Muscle layer of colon (tissue), 2 donors: ENCODE results near the gene CRADD.

Source experiments
- H3K27ac ChIP-seq: one replicate; pipeline ENCODE4 v1.7.0; 2013; ENCODE audit warnings: low read depth, mild to moderate bottlenecking, low read length, moderate library complexity
- H3K27me3 ChIP-seq, 2 donors: one replicate each; pipeline ENCODE4 v1.7.0; 2013; ENCODE audit warnings: low read length in 2 of 2, mild to moderate bottlenecking in 2 of 2; ENCODE audit not compliant: insufficient read depth in 2 of 2, control insufficient read depth in 1 of 2
- H3K36me3 ChIP-seq: one replicate; pipeline ENCODE4 v1.7.0; 2013; ENCODE audit warnings: mild to moderate bottlenecking, low read length; ENCODE audit not compliant: insufficient read depth
- H3K4me1 ChIP-seq: one replicate; pipeline ENCODE4 v1.7.0; 2013; ENCODE audit warnings: mild to moderate bottlenecking, low read length; ENCODE audit not compliant: insufficient read depth
- H3K4me3 ChIP-seq, 2 donors: one replicate each; pipeline ENCODE4 v1.7.0; 2013; ENCODE audit warnings: low read length in 2 of 2, low read depth in 1 of 2, mild to moderate bottlenecking in 1 of 2, moderate library complexity in 1 of 2
- H3K9ac ChIP-seq: one replicate; pipeline ENCODE4 v1.7.0; 2013; ENCODE audit warnings: low read length
- H3K9me3 ChIP-seq: one replicate; pipeline ENCODE4 v1.7.0; 2013; ENCODE audit warnings: mild to moderate bottlenecking, low read length
- donor health status: abdominal sarcoma.
- donor health status: Adenocarcinoma of cecum.

Gene CRADD

GRCh38 chr12:93846936-93847516 lies 169.9 kb downstream of the CRADD start:
- H3K27me3 ChIP-seq = no peaks in the 10 kb centered on the region
- no peaks in the 10 kb centered on the region for H3K9me3 ChIP-seq
- H3K4me3 ChIP-seq = no peak overlapping the region
- H3K9ac ChIP-seq = no peak overlapping the region
- H3K27ac ChIP-seq = no peak overlapping the region
- H3K4me1 ChIP-seq = peaks cover 9% of the 10 kb centered on the region
- H3K36me3 ChIP-seq = no peaks in the 10 kb centered on the region

- peaks cover 9% of the 10 kb centered on the region for H3K4me1 ChIP-seq
- H3K9me3 ChIP-seq = no peaks in the 10 kb centered on the region
- no peaks in the 10 kb centered on the region for H3K27me3 ChIP-seq
- no peak overlapping the region for H3K4me3 ChIP-seq
- H3K27ac ChIP-seq = no peak overlapping the region
- no peak overlapping the region for H3K9ac ChIP-seq
- H3K36me3 ChIP-seq = no peaks in the 10 kb centered on the region
Measured at GRCh38 chr12:93847517-93848474, 170.6 kb downstream of the CRADD start.

GRCh38 chr12:93848523-93849101 lies 171.4 kb downstream of the CRADD start:
- Histone ChIP-seq H3K27ac (no peak overlapping the region), H3K9ac (no peak overlapping the region), H3K36me3 (no peaks in the 10 kb centered on the region), H3K4me1 (peaks cover 9% of the 10 kb centered on the region), H3K27me3 (no peaks in the 10 kb centered on the region), H3K4me3 (no peak overlapping the region), H3K9me3 (no peaks in the 10 kb centered on the region)

GRCh38 chr12:93849946-93850345 lies 172.8 kb downstream of the CRADD start:
- Histone ChIP-seq H3K9me3 (no peaks in the 10 kb centered on the region), H3K27me3 (no peaks in the 10 kb centered on the region), H3K4me1 (peaks cover 9% of the 10 kb centered on the region), H3K27ac (no peak overlapping the region), H3K9ac (no peak overlapping the region), H3K36me3 (no peaks in the 10 kb centered on the region), H3K4me3 (no peak overlapping the region)

- peaks cover 9% of the 10 kb centered on the region for H3K4me1 ChIP-seq
- H3K9me3 ChIP-seq = no peaks in the 10 kb centered on the region
- H3K27ac ChIP-seq = no peak overlapping the region
- H3K9ac ChIP-seq = no peak overlapping the region
- H3K4me3 ChIP-seq = no peak overlapping the region
- peaks cover 3% of the 10 kb centered on the region for H3K36me3 ChIP-seq
- H3K27me3 ChIP-seq = no peaks in the 10 kb centered on the region
Measured at GRCh38 chr12:93850481-93851256, 173.5 kb downstream of the CRADD start.

- Histone ChIP-seq H3K27me3 (no peaks in the 10 kb centered on the region), H3K9me3 (no peaks in the 10 kb centered on the region), H3K27ac (no peak overlapping the region), H3K4me3 (no peak overlapping the region), H3K36me3 (peaks cover 3% of the 10 kb centered on the region), H3K9ac (no peak overlapping the region), H3K4me1 (peaks cover 9% of the 10 kb centered on the region)
Measured at GRCh38 chr12:93851257-93851671, 174.1 kb downstream of the CRADD start.

GRCh38 chr12:93852173-93852591 lies 175.0 kb downstream of the CRADD start:
- no peak overlapping the region for H3K27ac ChIP-seq
- H3K36me3 ChIP-seq = peaks cover 3% of the 10 kb centered on the region
- H3K9me3 ChIP-seq = no peaks in the 10 kb centered on the region
- no peak overlapping the region for H3K9ac ChIP-seq
- H3K27me3 ChIP-seq = no peaks in the 10 kb centered on the region
- H3K4me1 ChIP-seq = peaks cover 16% of the 10 kb centered on the region
- H3K4me3 ChIP-seq = no peak overlapping the region

GRCh38 chr12:93853698-93854478 lies 176.7 kb downstream of the CRADD start:
- Histone ChIP-seq H3K27ac (no peak overlapping the region), H3K27me3 (no peaks in the 10 kb centered on the region), H3K4me1 (peaks cover 22% of the 10 kb centered on the region), H3K4me3 (no peak overlapping the region), H3K9me3 (no peaks in the 10 kb centered on the region), H3K36me3 (peaks cover 3% of the 10 kb centered on the region), H3K9ac (no peak overlapping the region)

GRCh38 chr12:93855261-93855660 lies 178.1 kb downstream of the CRADD start:
- Histone ChIP-seq H3K9ac (no peak overlapping the region), H3K36me3 (peaks cover 3% of the 10 kb centered on the region), H3K27me3 (no peaks in the 10 kb centered on the region), H3K9me3 (no peaks in the 10 kb centered on the region), H3K4me1 (peaks cover 18% of the 10 kb centered on the region), H3K4me3 (no peak overlapping the region), H3K27ac (no peak overlapping the region)

GRCh38 chr12:93856611-93857010 lies 179.4 kb downstream of the CRADD start:
- Histone ChIP-seq H3K4me3 (no peak overlapping the region), H3K9ac (no peak overlapping the region), H3K27ac (no peak overlapping the region), H3K27me3 (no peaks in the 10 kb centered on the region), H3K4me1 (peaks cover 18% of the 10 kb centered on the region), H3K9me3 (no peaks in the 10 kb centered on the region), H3K36me3 (peaks cover 3% of the 10 kb centered on the region)
